NCI-H1694 (cell line): Measurements from ENCODE around the gene COX4I1.

ENCODE experiments used
- DNase-seq: peaks from one replicate; lab custom pipeline; 2025; lab: John Stamatoyannopoulos, UW

Gene COX4I1

DNA sequence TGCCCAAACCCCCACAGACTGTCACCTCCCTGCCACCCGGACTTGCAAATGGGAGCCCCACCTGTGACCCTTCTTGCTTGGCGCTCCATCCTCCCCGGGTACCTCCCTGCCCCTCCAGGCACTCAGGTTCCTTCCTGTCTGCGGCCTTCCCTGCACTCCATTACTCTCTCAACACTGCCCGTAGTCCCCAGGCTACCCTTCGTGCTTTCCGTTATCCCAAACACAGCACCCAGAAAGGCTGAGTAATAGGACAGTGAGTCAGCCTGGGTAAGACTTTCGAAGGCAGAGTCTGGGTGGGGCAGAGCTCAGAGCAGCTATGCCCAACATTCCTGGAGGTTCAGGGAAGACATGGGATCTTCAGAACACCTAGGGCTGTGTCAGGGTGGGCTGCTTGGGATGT is 32.0 kb upstream of the COX4I1 start:
- DNase-seq = no peak

DNA sequence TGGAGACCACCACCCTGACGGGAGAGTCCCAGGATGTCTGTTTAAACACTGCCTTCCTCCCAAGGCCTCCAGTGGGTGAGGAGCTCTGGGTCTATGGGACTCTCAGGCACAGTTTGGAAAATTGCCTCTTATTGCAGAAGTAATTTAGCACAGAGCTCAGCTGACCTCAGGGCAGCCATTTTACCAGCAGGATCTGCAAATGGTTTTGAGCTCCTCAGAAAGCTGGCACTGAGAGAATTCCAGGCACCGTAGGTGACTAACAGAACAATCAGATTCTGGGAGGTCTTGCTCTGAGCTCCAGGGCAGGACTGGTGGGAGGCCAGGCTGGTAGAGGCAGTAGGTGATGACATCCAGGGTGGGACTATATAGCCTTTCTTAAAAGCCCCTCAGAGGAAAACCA is 31.3 kb upstream of the COX4I1 start:
- no peak for DNase-seq

DNA sequence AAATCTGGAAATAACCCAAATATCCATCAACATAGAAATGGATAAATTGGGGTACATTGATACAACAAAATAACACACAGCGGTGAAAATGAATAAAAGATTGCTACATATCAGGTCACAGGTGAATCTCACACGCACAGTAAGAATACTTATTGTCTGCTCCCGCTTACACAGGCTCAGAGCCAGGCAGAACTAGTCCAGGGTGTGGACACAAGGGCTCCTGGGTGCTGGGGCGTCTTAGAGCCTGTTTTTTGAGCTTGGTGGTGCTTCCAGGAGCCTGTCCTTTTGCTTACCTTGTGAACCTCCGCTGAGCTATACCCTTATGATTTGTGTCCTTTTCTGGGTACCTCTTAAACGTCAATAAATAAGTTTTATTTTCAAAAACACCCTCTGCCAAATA is 28.8 kb upstream of the COX4I1 start:
- DNase-seq = no peak

DNA sequence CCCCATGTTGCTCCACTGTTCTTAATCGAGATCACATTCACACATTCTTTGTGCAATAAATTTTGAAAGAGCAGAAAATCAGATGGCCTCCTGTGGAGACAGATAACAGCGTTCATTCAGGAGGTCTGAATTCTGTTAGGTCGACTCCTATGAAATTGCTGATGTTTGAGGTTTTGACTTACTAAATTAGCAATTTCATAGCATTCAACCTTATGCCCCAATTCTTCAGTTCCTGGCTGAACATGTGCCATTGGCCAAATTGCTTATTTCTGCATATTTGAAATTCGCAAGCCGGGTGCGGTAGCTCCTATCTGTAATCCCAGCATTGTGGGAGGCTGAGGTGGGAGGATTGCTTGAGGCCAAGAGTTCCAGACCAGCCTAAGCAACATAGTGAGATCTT is 26.5 kb upstream of the COX4I1 start:
- no peak for DNase-seq

DNA sequence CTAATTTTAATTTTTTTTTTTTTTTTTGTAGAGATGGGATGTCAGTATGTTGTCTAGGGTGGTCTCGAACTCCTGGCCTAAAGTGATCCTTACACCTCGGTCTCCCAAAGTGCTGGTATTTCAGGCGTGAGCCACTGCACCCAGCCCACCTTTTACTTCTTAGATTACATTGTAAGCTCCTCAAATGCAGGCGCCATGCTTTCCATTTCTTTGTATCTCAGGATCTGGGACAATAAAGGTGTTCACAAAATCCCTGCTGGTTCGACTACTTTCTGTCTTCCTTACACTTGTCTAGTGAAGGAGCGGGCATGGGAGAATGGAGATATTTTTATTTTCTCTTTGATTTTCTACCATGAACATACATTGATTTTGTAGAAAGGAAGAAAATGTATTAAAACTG is 25.4 kb upstream of the COX4I1 start:
- no peak for DNase-seq

DNA sequence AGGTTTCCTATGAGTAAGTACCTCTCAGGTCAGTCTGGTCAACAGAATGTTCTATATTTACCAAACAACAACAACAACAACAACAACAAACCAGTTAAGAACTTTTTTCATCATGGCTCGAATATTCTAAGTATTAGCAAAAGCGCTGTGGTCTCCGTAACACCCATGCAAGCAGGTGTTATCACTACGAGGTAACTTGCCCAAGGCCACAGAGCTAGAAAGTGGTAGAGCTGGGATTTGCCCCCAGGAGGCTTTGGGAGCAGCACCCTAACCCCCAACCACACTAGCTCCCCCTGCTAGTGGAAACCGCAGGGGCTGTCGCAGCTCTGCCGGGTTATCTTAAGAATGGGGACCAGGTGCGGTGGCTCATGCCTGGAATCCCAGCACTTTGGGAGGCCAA is 24.7 kb upstream of the COX4I1 start:
- no peak for DNase-seq

DNA sequence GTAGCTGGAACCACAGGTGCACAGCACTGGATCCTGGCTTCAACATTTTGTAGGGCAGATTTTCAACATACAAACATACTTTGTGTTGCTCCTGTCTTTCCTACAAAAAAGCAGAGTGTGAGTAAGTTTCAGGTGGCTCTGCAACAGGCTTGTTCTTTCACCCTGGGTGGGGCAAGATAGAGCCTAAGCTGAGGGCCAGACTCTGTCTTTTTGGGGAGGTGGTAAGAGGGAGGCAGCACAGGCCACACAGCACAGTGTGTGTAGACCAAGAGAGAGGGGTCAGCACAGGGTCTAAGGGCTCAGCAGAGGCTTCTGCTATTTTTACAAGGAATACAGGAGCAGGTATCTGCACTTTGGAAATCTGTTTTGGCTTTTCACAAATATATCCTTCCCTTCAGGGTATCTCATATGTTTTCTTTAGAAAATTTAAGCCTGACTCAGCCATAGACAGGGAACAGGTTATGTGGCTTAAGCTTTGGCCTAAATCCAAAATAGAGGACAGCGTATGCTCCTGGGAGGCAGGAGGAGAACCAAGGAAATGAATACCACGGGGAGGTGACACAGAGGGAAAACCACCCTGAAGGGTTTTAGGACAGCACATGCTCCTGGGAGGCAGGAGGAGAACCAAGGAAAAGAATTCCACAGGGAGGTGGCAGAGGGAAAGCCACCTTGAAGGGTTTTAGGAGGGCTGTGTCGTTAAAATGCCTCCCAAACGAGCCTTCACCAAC is 21.7 kb upstream of the COX4I1 start:
- no peak for DNase-seq

DNA sequence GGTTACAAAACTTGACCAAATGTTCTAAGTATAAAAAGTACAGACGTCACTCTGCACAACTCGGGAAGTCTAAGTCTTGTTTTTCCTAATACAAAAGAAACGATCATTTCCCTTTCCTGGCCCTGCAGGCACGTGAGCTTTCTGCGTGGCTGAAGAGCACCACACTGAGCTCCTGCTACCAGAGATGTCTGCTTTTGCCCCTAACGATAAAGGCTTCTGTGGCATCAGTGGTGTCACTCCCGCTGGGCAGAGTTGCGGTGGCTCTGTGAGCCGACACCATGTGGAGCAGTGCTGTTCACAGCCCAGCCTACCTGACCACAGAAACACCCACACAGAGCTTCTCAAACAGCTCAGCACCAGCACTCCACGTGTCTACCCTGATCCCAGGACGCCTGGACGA is 20.6 kb upstream of the COX4I1 start:
- no peak for DNase-seq

DNA sequence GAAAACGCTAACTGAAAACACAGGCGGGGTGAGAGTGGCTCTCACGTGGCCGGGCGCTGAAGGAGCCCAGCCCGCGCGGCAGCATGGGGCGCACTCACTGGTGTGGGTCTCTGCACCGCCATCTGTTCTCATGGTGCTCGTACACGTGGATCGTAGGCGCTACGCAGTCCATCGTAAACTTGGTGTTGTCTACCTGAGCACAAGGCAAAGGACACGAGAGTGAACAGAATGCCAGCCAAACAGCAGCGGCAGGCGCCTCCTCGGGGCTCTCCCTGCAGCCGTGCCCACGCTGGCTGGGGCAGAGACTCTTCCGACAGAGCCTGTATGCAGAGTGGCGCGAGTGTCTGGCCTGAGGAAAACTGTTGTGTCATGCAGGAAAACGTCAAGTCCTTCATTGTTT is 19.2 kb upstream of the COX4I1 start:
- no peak for DNase-seq

DNA sequence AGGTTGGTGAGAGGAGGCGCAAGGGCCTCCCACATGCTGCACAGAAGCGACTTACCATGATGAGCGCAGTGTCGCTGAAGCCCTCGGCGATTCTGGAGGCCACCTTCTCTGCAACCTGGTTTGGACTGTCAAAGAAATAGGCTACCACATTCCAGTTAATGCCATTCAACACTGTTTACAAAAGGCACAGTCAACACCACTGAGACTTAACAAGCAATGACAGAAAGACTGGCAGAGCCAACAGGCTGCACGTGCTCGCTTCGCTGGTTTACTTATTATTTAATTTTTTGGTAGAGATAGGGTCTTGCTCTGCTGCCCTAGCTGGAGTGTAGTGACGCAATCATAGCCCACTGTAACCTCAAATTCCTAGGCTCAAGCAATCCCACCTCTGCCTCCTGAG is 18.3 kb upstream of the COX4I1 start:
- no peak for DNase-seq

DNA sequence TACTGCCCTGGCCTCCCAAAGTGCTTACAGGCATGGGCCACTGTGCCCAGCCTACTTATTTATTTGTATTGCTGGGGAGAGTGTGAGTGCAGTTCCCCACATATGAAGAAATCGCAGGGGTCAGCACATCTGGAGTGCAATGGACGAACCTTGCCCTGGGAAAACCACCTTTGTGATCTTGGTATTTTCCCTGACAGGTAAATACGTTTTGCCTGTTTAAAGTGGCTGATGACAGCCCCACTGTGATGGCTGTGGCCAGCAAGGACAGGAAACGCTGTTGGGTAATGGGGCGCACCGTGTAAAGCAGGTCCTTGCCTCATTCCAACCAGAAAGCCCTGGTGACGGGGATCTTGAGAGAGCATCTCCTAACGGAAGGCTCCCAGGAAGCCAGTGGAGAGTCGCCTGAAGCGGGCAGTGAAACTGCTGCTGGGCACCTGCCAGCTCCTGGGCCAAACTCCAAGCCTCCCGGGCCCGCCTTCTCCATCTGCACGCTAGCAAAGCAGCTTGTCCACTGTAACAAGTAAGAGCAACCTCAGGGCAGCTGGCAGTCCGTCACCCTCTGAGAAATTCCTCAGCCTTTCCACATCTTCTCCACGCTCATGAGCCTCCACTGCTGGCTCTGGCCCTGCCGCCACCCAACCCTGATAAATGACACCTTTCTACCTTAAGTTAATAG is 17.7 kb upstream of the COX4I1 start:
- peak; percentile 53 for DNase-seq

DNA sequence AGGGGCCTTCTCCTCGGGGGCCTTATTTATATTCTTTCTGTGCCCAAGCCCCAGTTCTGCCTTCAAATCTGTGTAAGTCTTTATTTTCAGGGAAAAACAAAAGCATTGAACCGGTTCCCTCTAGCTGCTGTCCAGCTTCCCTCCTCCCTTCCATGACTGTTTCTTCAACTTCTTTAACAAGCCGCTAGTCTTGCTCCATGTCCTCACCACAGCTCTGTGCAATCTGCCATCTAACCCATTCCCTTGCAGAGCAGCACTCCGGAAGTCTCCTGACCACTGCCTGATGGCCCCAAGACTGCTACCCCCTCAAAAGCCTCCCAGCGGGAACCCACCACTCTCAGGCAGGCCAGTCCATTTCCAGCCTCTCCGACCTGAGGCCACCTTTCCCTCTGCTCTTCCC is 17.0 kb upstream of the COX4I1 start:
- DNase-seq = no peak

DNA sequence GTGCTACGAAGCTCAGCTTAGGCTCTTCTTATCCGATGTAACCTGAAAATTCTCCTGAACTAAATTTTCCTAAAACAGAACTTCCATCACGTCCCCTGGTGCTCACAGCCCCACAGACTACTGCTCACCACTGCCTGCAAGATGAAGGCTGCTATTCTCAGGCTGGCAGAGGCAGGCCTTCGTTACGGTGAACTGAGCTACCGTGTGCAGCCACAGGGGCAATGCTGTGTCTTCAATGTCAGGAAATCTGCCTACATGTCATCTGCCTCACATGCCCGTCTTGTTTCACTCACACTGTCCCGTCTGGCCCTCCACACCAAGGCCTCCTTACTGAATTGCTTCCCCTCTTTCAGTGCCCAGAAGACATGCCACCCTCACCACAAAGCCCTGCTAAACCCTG is 16.1 kb upstream of the COX4I1 start:
- no peak for DNase-seq

DNA sequence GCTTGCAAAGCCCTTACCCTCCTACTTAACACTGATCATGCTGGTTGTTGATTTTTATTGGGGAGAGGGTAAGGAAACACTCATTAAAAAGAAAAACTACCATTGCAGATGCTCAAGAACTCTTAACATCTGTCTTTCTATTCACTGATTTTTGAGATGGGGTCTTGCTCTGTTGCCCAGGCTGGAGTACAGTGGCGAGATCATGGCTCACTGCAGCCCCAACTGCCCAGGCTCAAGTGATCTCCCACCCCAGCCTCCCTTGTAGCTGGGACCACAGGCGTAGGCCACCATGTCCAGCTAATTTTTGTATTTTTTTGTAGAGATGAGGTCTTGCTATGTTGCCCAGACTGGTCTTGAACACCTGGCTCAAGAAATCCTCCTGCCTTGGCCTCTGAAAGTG is 14.7 kb upstream of the COX4I1 start:
- DNase-seq = no peak

DNA sequence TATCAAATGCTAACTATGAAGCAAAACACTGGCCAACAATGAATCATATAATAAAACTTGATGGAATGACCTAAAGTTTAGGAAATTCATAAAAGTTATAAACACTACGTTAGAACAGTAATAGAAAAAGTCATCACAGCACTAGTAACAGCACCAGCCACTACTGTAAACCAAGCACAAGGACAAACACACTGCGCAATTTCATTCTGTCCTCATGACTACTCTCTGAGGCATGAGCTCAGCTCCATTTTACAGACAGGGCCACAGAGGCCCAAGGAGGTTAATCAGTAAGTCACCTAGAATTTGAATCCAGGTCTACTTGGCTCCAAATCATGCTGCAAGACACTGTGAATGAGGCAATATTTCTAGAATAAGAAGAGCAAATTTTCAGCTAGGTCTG is 13.6 kb upstream of the COX4I1 start:
- no peak for DNase-seq

DNA sequence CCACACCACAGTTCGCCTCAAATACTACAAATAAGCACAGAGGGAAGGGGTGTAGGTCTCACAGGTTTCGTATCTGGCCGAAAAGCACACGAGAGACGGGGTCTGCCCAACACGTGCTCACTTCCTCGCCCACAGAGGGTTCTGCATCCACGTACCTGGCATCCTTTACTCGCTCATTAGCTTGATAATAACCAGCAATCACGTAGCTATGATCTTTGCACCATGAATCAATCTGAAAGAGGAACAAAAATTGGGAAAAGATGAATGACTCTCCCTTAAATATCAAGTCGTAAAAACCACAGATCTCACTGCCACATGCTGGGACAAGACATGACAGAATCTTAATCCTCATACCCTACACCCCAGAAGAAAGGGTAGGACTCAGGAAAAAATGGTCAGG is 10.7 kb upstream of the COX4I1 start:
- DNase-seq = no peak

DNA sequence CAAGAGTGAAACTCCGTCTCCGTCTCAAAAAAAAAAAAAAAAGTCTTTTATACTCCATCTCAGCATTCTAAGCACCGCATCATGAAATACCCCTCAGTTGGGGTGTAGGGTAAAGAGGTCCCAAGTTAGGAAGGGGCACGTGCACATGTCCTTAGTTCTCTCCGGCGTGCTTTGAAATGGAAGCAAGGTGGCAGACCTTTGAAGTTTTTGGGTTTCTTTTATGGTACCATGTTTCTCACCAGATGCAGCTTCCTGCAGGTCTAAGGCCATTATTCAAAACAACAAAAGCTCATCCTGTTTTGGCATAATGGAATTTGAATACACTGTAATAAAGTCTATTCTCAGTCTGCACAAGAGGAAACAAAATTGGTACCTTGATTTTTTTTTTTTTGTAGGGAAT is 9.7 kb upstream of the COX4I1 start:
- no peak for DNase-seq

DNA sequence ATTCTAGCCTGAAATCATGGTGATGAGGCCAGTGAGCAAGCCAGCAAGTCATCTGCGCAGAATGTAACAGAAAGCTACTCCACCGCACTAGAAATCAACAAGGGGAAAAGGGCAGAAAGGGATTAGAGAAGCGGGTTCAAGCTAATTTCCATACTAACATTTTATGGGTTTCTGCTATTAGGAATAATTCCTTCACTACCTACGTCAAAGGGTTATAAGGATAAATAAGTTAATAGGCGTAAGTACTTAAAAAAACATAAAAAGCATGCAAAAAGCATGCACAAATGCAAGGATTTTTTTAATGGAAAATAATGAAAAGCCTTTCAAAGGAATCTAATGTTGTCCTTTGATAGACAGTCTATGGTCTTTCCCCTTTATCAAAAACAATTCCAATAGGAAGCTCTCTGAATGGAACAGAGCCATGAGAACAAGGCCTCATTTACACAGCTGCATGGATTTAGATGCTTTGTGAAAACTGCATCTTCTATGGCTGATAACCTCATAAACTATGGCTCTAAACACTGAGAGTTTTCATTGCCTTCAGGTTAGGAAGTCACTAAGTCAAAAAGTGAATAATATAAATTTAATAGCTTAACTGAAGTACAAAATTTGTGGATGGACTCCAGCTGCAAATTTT is 5.7 kb upstream of the COX4I1 start:
- DNase-seq = no peak

DNA sequence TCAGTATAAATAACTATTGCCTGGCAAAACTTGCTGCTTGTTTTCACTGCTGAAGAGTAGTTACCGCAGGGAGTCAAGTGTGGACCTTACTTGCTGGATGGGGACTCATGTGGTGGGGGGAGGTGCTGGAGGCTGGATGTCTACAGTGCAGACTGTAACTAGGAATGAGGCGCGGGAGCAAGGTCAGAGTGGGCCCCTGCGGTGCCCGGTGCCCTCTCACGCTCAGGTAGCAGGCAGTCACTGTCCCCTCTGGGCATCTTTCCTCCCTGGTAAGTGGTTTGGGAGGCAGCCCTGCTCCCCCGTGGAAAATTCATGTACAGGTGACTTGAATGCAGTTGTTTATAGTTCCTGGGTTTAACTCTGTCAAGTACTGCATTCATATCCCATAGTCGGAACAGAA is 4.8 kb upstream of the COX4I1 start:
- DNase-seq = no peak

DNA sequence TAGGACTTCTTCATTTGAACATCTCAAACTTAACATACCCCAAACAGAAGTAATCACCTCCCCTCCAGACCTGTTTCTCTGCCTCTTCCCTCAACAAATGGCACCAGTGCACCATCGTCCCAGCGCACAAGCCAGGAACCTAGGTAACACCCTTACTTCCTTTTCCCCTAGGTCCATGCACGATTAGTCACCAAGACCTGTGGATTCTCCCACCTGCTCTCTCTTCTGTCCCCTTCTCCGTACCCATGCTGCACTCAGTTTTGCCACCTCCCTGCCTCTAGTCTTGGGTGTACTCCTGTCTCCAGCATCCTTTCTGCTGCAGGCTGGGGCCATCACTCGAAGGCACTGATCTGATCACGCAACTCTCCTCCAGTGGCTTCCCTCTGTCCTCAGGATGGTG is 3.3 kb upstream of the COX4I1 start:
- DNase-seq = no peak

DNA sequence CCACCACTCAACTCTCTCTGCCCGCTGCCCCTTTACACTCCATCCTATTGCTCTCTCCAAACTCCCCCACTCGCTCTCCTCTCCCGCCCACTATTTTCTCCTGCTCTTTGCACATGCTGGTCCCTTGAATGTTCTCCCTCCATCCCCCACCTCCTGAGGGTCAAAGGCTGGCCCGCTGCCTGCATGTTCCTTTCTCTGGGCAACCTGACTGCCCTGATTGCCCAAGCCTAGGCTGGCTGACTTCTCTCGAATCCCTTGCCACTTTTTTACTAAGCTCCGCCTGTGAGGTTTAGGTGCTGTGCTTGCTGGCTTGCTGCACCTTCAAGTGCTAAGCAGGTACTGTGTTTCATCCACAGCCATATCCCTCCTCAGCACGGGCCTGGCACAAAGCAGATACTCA is 2.9 kb upstream of the COX4I1 start:
- no peak for DNase-seq

DNA sequence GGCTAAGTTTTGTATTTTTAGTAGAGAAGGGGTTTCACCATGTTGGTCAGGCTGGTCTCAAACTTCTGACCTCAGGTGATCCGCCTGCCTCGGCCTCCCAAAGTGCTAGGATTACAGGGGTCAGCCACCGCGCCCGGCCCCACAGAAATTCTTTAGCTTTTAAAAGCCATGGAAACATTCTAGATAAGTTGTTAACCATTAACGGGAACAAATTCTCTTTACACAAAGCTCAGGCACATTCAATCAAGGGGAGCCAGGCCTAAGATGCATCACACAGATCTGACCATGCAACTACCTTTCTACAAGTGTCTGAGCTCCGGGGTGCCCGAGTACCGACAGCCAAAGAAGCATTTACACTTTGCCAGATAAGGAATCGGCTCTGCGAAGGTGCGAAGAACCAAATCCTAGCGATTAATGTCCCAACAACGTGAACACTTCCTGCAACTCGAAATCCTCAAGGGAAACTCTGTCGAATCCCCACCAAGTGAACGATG is 1.2 kb upstream of the COX4I1 start:
- DNase-seq = no peak

DNA sequence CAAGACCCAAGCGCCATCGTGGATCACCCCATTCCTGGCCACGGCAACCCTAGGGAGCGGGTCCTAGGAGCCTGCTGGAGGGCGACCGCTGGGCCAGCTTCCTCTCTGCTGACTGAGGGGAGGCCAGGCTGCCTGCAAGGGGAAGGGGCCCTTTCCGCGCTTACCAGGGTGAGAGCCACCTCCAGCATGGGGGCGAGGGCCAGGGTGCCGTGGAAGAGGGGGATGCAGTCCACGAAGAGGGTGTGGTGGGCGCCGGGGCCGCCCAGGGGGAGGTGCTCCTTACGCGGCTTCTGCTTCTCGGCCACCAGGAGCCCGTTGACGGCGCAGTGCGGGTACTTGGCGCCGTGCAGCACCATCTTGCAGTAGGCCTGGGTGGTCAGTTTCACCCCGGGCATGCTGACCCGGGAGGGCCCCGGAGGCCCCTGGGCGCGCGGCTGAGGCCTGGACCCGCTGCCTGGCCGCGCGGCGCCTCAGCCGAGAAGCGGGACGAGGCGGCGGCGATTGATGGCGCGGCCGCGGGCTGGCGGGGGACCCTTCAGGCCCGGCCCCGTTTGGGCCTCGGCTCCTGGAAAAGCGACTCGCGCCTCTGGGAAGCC is 496 bp upstream of the COX4I1 start:
- no peak for DNase-seq
